ENCODE results near the gene HABP4.

Gene HABP4

DNA sequence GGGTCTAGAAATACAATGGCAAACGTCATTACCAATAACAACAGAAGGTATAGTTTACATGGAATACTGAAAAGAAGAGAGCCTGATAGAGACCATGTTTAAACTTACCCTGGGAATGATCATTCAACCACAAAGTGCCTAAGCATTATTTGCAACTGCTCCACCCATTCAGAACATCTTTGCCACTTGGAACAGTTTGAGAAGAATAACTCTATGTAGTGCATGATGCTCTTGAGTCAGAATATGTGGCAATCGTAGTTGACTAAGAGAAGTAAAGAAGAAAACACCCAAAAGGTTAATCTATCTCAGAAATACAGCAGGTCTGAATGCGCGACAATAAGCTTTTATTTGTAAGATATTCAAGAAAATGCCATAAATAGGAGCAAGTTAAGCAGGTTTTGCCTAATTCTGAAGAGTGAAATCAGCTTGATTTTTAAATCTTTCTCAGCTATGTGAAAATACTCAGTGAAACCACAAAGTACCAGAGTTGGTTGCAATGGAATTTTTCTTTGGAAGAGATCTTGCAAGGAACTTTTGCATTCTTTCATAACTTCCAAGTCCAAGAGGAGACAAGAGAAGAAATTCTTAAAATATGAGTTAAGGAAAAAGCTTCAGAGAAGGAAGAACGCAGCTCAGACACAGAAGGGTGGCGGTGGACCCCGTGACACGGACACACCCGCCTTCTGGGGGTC lies 64.3 kb downstream of the HABP4 start:
- Histone ChIP-seq H3K27me3 (no peaks in the 10 kb centered on the region), H3K4me1 (peaks cover 0 to 60% (median 41%) of the 10 kb centered on the region in 4 donors), H3K9me3 (no peaks in the 10 kb centered on the region), H3K36me3 (peaks cover 0 to 5% (median 0%) of the 10 kb centered on the region in 3 donors), H3K4me3 (peak overlapping the region in 1 of 2 donors; percentile 18), H3K27ac (peak overlapping the region; percentile 67 to 74)
- TF ChIP-seq, protein P1, sequence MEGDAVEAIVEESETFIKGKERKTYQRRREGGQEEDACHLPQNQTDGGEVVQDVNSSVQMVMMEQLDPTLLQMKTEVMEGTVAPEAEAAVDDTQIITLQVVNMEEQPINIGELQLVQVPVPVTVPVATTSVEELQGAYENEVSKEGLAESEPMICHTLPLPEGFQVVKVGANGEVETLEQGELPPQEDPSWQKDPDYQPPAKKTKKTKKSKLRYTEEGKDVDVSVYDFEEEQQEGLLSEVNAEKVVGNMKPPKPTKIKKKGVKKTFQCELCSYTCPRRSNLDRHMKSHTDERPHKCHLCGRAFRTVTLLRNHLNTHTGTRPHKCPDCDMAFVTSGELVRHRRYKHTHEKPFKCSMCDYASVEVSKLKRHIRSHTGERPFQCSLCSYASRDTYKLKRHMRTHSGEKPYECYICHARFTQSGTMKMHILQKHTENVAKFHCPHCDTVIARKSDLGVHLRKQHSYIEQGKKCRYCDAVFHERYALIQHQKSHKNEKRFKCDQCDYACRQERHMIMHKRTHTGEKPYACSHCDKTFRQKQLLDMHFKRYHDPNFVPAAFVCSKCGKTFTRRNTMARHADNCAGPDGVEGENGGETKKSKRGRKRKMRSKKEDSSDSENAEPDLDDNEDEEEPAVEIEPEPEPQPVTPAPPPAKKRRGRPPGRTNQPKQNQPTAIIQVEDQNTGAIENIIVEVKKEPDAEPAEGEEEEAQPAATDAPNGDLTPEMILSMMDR (IDR thresholded peaks at IDR 0.05): no peak
- intact Hi-C loops (cut with DNase I; ENCODE audit: low total_unique reads): no loop called here
- DNase-seq: no peak

DNA sequence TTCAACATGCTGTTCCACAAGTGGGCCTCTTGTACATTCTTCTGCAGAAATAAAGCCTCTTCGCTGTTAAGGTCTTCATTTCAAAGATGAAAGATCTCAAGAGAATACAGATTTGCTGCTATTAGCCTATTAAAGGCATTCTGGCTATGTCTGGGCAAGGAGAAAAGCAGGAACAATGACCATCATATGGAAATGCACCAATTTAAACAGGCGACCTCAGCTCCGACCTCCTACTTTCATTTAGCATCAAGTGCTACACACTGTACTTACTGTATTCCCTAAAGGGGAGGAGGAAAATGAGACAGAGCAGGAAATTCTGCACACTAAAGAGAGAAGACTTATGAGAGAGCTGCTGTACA lies 64.8 kb downstream of the HABP4 start:
- no peaks in the 10 kb centered on the region for H3K9me3 ChIP-seq
- no peak for DNase-seq
- peaks cover under 1 to 60% (median 41%) of the 10 kb centered on the region in 4 donors for H3K4me1 ChIP-seq
- peak overlapping the region; percentile 67 to 74 for H3K27ac ChIP-seq
- TF ChIP-seq, protein P1 (IDR thresholded peaks at IDR 0.05): no peak
- peaks cover 0 to 5% (median 0%) of the 10 kb centered on the region in 3 donors for H3K36me3 ChIP-seq
- H3K27me3 ChIP-seq: no peaks in the 10 kb centered on the region
- H3K4me3 ChIP-seq: peak overlapping the region in 1 of 2 donors; percentile 18
- intact Hi-C loops (cut with DNase I; ENCODE audit: low total_unique reads): no loop called here

DNA sequence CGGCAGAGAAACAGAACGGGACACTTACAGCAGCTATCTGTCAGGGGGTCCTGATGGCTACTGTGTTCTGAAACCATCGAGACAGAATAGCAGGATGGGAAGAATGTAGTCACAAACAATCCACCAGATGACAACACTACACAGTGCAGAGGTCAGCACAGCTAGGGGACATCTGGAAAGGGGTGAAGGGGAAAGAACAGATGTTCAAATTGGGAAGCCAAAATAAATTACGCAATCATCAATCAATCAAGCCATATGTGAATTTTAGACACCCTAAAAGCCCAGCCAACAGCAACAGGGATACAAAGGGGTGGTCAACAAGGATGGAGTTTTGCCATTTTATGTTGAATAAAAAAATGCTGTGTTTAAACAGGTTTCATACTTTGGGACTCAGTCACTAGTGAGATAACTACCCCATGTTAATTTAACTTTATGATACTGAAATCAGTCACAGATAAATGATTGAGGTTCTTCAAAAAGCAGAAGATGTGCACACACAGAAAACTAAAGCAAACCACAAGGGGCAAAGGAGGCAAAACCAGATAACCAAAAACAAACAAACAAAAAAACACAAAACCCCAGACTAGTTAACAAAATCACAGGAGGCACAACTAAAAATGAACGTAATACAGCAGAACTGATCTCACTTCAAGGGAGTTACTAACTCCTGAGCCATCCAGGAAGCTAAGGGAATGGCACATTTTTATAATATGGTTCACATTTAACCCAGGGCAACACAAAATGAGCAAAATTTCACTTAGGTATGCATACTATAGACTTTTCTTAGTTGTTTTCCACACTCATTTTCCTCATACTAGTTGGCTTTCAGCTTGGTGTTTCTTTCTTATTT lies 65.9 kb downstream of the HABP4 start:
- Histone ChIP-seq H3K4me3 (no peak overlapping the region), H3K27me3 (no peaks in the 10 kb centered on the region), H3K27ac (peak overlapping the region; percentile 67 to 74), H3K36me3 (peaks cover 0 to 5% (median 0%) of the 10 kb centered on the region in 3 donors), H3K4me1 (peaks cover 6 to 68% (median 48%) of the 10 kb centered on the region in 4 donors), H3K9me3 (no peaks in the 10 kb centered on the region)
- intact Hi-C loops (cut with DNase I; ENCODE audit: low total_unique reads): no loop called here
- no peak for DNase-seq
- TF ChIP-seq, protein P1 (IDR thresholded peaks at IDR 0.05): no peak

DNA sequence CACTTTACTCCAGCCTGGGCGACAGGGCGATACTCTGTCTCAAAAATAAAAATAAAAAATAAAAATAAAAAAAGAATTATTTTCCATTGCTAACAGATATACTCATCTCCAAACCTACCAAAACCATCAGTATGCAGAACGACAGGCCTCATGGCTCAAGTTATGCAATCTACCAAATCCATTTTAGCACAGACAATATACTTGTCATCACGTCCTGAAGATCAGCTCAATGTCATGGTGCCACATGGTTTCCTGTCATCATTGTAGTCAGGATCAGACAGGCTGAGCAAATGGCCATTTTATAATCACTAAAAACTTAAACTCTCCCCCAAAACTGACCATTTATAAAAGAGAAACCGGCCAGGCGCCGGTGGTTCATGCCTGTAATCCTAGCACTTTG lies 69.1 kb downstream of the HABP4 start:
- no peak for DNase-seq
- no peak overlapping the region for H3K4me3 ChIP-seq
- no peaks in the 10 kb centered on the region for H3K9me3 ChIP-seq
- H3K4me1 ChIP-seq: peaks cover 6 to 80% (median 50%) of the 10 kb centered on the region in 4 donors
- peak overlapping the region; percentile 85 to 86 for H3K27ac ChIP-seq
- intact Hi-C loops (cut with DNase I; ENCODE audit: low total_unique reads): no loop called here
- no peaks in the 10 kb centered on the region for H3K27me3 ChIP-seq
- H3K36me3 ChIP-seq: no peaks in the 10 kb centered on the region
- TF ChIP-seq, protein P1 (IDR thresholded peaks at IDR 0.05): no peak

DNA sequence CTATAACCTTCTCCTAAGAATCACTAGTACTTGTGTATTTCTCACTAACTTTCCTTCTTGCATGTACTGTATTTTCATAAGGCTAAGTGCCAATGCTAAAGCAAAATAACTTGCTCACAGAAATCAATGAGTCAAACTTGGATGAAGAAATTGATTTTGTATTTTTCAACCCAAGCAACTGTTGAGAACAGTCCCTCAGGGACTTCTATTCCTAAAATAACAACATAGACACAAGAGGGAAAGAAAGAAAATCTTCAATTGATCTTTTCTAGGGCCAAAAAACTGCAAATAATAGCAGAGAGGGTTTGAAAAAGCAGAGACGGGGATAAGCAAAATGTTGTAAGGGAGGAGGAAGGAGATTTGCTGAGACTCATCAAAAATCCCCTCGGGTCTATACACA lies 69.8 kb downstream of the HABP4 start:
- peaks cover 6 to 80% (median 48%) of the 10 kb centered on the region in 4 donors for H3K4me1 ChIP-seq
- no peaks in the 10 kb centered on the region for H3K9me3 ChIP-seq
- no peaks in the 10 kb centered on the region for H3K27me3 ChIP-seq
- DNase-seq: no peak
- H3K27ac ChIP-seq: peak overlapping the region; percentile 85 to 86
- H3K36me3 ChIP-seq: no peaks in the 10 kb centered on the region
- no peak overlapping the region for H3K4me3 ChIP-seq
- intact Hi-C loops (cut with DNase I; ENCODE audit: low total_unique reads): loop anchor here (5.0 kb wide), 2 partner anchors 32 to 48 kb away; no protein-coding TSS in a partner anchor
- TF ChIP-seq, protein P1 (IDR thresholded peaks at IDR 0.05): no peak

All from tibial artery (tissue), 4 donors.